GM18517 (cell line): ENCODE data around the gene TRAPPC12.
A peak's percentile ranks its signal among the peaks of the same experiment; 100 is the strongest.
"Not testable (repeated sequence)": the region's sequence is repeated elsewhere in the genome, so short reads cannot be mapped to it uniquely, and the experiment has no call there.

Source experiments
- ATAC-seq: cut with Tn5 transposase; IDR thresholded peaks from one replicate; pipeline ENCODE4 v1.9.1; 2021; ENCODE audit warnings: mild to moderate bottlenecking, moderate library complexity; ENCODE audit not compliant: unreplicated experiment

TRAPPC12 gene

GRCh38 chr2:3451926-3452671 lies 72.6 kb downstream of the TRAPPC12 start:
- no peak for ATAC-seq

- no peak for ATAC-seq
Measured at GRCh38 chr2:3453190-3453999, 73.9 kb downstream of the TRAPPC12 start.

- not testable (repeated sequence) for ATAC-seq
Measured at GRCh38 chr2:3454005-3454404, 74.5 kb downstream of the TRAPPC12 start.

DNA sequence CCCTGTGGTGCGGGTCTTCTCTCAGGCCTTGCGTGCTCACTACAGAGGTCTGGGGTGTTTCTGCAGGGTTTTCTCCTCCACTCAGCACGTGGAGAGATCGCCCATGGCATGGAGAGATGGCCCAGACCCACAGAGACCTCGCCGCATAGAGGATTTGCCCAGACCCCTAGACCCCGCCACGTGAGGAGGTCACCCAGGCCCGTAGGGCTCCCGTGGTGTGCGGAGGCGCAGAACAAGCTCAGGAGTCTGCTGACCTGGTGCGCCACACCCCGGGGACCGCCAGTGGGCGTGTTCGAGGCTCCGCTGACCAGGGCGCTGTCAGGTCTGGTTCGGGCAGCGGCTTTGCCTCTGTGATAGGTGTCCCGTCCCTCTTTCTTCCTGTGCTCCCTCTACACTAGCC lies 75.3 kb downstream of the TRAPPC12 start:
- no peak for ATAC-seq

DNA sequence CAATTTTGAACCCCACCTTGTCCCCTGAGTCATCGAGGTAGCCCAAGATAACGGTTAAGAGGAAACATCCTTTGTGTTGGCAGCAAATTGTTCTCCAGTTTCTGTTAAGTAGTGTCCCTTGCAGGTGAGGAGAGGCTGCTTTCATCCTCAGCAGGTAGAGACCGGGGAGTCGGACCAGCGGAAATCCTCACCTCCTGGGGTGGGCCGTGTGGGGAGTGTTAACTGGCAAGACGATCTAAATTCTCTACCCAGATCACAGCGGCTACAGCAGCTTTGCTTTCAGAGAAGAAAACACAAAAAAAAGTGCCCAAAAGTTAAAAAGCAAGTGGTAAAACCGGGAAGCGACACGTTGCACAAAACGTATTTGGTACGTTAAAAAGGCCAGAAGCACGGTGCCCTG lies 76.6 kb downstream of the TRAPPC12 start:
- no peak for ATAC-seq

GRCh38 chr2:3457524-3458395 lies 78.3 kb downstream of the TRAPPC12 start:
- ATAC-seq: no peak

DNA sequence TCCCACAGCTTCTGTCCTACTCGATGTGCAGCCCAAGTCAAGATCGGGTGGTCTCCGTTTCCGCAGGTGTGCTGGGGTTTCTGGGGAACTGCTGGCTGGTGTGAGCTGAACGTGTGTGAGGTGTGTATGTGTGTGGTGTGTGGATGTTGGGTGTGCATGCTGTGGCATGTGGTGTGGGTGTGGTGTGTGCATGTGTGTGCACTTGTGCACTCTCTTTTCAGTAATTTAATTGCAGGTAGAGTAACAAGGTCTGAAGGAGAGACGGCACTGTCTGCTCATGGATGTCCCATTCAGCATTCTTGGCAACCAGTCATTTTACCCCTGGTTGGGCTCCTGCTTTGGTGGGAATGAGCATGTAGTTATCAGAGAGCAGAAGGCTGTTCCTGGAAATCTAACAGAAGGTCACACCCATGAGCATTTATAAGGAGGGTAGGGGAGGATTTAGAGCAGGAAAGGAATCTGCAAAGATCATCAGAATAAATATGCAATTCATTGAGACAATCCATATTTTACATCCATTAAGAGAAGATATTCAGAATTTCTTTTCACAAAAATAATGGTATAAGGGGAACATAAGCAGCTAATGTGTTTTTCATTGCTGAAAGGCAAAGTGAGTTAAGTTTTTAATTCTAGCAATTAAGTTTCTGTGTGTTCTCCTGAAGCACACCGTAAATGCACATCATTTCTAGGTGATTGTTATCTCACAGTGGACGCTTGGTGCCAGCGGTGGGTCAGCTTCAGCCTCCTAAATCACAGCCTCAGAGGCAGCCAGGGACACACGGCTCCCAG lies 79.1 kb downstream of the TRAPPC12 start:
- ATAC-seq: no peak

- no peak for ATAC-seq
Measured at GRCh38 chr2:3459185-3460015, 79.9 kb downstream of the TRAPPC12 start.

DNA sequence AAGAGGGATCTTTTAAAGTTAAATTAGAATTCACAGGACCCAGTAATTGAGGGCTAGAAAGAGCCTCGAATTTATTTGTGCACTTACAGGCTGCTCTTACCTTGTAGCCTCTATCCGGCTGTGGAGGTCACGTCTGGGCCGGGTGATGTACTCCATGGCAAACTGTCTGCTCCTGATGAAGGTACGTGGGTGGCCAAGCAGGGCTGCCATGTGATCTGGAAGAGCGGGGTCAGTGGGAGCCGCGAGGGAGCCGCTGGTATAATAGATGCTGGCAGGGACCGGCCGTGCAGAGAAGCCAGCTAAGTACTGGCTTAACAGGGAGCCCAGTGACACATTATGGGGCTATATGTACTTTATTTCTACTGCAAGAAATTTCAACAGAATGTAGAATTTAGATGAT lies 80.7 kb downstream of the TRAPPC12 start:
- no peak for ATAC-seq

DNA sequence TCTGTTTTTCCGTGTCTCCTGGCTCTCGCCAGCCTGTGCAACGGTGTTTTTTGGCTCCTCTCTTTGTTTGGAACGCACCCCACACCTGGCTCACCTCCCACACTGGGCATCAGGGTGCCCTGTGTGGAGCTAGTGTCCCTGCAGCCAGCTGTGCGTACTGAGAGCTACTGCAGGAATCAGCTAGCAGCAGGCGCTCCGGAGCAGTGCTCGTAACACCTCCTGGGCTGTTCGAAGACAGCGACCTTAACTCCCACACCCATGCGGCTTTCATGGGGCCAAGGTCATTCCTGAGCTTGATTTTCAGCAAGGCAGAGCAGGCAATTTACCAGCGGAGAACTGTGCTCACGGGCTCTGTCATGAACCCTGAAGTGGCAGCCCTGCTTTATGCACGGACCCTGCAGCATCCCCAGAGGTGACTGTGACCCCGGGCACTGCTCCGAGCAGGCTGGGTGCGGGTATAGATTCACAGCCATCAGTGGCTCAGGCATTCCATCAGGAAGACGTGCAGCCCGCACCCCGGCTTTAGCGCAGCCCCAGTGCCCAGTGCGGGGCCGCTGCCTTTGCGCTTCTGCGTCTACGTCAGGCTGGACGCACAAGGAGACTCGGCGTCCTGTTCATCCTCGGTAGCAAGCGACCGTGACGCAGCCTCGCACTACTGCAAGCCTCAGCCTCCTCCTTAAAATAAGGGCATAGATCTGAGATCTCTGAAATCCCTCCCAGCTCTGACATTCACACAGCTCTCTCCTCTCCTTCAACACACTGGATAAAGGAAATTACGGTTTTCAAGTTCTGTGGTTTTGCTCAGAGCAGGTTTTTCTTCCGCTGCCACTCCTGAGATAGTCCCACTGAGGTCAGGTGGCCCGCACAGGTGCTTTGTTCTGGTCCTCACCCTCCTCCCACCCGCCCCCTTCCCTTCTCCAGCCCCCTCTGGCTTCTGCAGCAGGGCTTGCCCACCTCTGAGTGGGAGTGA lies 81.6 kb downstream of the TRAPPC12 start:
- no peak for ATAC-seq

GRCh38 chr2:3461801-3462492 lies 82.5 kb downstream of the TRAPPC12 start:
- ATAC-seq: peak; percentile 76

DNA sequence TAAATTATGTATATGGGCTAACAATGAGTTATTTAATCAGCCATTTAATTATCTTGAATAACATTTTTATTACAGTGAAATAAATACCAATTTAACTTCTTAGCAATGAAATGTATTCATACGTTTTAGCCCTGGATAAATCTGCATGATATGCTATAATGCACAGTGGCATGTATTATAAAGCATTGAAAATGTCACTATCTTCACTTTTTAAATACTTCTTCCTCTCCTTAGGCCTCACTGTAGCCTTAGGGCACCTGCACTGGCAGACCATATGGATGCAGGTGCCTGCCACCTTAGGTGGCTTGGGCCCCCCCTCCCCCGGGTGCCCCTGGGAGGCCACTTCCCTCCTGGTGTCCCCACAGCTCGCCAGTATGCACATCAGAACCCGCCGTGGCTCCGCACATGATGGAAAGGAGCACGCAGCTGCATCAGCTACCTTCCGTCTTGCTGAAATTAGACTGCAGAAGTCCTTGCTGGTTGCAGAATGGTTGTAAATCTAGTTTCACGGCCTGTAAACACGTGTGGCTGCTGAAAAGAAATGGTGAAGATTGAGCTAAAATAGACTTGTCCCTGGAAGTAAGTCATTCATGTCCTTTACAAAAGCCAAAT lies 83.1 kb downstream of the TRAPPC12 start:
- peak; percentile 11 for ATAC-seq

- no peak for ATAC-seq
Measured at GRCh38 chr2:3463186-3463835, 83.8 kb downstream of the TRAPPC12 start.

- no peak for ATAC-seq
Measured at GRCh38 chr2:3463944-3464343, 84.5 kb downstream of the TRAPPC12 start.

- ATAC-seq: no peak
Measured at GRCh38 chr2:3464401-3465005, 85.0 kb downstream of the TRAPPC12 start.

DNA sequence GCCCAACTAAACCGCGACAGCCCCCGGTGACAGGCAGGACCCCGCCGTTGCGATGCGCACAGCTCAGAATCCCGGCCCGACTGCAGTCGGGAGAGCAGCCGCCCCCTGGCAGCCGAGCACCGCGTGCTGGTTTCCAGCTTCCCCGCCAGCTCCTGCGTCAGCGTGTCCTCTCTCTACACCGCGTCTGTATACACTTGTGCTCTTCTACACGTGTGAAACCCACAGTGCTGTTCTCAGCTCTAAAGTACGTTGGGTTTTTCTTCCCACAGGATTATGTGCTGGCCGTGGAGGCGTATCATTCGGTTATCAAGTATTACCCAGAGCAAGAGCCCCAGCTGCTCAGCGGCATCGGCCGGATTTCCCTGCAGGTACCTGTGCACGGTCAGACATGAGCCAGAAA lies 85.8 kb downstream of the TRAPPC12 start:
- ATAC-seq: no peak
